Thyroid gland (tissue), 4 donors: ENCODE results near the gene DOCK8.

ENCODE experiments used
- POLR2A ChIP-seq, 2 donors: fragments of 450-650 bp; IDR thresholded peaks; one replicate each; pipeline ENCODE4 v1.6.1; 2017; ENCODE audit warnings: antibody characterized with exemption in 2 of 2, mild to moderate bottlenecking in 2 of 2, moderate library complexity in 1 of 2
- TF ChIP-seq, protein P1 (sequence below), 6 experiments: fragments of 200-600 bp in 3 of 6; fragments of 450-650 bp in 3 of 6; sonication (generic) in 3 of 6; IDR thresholded peaks; one replicate each; pipeline ENCODE4 v1.5.1; 2016 to 2019; ENCODE audit warnings: antibody characterized with exemption in 6 of 6, mild to moderate bottlenecking in 2 of 6, inconsistent platforms in 1 of 6, moderate library complexity in 1 of 6

DNA sequence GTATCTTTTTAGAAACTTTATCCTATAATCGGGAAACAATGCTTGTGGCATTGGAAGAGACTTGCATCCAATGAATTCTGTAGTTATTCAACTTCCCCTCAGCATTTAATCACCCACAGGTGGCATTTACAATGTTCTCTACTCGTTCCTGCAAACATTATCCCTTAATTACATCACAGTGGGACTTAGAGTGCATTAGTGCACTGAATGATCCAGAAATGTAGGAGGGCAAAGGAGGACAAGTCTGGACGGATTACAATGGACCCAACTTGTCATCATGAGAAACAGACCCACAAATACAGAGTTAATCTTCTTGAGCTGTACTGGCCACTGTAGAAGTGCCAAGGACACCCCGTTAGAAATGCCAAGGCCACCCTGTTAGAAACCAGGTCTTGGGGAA is 129.1 kb downstream of the DOCK8 start:
- TF ChIP-seq, protein P1, sequence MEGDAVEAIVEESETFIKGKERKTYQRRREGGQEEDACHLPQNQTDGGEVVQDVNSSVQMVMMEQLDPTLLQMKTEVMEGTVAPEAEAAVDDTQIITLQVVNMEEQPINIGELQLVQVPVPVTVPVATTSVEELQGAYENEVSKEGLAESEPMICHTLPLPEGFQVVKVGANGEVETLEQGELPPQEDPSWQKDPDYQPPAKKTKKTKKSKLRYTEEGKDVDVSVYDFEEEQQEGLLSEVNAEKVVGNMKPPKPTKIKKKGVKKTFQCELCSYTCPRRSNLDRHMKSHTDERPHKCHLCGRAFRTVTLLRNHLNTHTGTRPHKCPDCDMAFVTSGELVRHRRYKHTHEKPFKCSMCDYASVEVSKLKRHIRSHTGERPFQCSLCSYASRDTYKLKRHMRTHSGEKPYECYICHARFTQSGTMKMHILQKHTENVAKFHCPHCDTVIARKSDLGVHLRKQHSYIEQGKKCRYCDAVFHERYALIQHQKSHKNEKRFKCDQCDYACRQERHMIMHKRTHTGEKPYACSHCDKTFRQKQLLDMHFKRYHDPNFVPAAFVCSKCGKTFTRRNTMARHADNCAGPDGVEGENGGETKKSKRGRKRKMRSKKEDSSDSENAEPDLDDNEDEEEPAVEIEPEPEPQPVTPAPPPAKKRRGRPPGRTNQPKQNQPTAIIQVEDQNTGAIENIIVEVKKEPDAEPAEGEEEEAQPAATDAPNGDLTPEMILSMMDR (IDR thresholded peaks at IDR 0.05) = no peak
- no peak for TF ChIP-seq POLR2A (IDR thresholded peaks at IDR 0.05)
